HG02798 (cell line): ENCODE measurements around the gene MAP3K4.

Source experiments
- ATAC-seq: cut with Tn5 transposase; IDR thresholded peaks from one replicate; pipeline ENCODE4 v1.9.1; 2021; ENCODE audit warnings: mild to moderate bottlenecking; ENCODE audit not compliant: unreplicated experiment, poor library complexity

Gene MAP3K4

GRCh38 chr6:161137320-161137719, 145.8 kb downstream of the MAP3K4 start:
- ATAC-seq: no peak

- ATAC-seq: no peak
Observed at GRCh38 chr6:161137839-161138542, 146.4 kb downstream of the MAP3K4 start.

- ATAC-seq: no peak
Observed at GRCh38 chr6:161138543-161139303, 147.2 kb downstream of the MAP3K4 start.

DNA sequence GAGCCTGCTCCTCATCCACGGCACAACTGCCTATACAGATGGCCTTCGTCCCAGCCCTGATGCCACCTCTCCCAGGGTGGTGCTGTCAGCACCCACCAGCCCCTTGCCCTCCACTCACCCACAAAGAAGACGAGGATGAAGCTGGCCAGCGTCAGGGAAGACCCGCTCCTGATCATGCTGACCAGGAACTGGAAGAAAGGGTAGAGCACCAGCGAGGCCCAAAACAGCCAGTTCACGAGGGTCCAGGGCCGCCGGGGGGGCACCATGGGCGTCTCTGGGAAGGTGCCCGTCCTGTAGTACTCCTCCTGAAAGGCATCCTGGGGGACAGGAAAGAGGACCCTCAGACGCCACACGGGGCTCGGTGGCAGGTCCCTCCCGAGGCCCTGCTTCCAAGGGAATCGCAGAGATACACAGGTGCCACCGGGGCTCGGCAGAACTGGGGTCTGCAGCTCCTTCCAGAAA, 147.8 kb downstream of the MAP3K4 start:
- no peak for ATAC-seq

- no peak for ATAC-seq
Observed at GRCh38 chr6:161139766-161140553, 148.4 kb downstream of the MAP3K4 start.

DNA sequence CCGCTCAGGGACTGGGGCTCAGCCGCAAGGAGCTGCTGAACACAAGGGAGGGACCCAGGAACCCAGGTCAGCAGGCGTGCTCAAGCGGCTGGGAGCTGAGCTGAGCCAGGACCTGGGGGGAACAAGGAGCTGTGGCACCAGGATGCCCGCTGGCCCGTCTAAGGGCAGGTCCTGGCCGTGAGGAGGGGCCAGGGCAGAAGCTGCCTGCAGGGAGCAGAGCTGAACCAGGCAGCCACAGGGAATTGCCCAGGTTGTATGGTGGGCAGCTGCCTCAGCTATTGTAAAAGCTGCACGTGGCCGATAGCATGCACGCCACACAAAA, 148.9 kb downstream of the MAP3K4 start:
- ATAC-seq: no peak

DNA sequence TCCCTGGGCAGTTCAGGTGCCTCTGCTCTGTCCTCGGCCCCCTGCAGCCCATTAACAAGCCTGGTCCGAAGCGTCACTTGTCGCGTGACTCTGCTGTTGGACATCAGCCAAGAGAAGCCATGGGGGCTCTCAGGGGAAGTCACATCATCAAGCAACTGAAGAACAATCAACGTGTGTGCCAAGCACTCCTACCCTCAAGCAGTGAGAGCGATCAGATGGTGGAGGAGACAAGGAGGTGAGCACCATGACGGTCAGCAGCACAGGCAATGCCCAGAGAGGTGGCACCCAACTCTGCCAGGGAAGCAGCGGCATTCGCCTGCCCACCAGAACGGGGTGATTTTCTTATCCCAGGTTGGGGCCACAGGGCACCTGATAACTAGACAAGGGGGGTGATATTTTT, 149.6 kb downstream of the MAP3K4 start:
- ATAC-seq: no peak

DNA sequence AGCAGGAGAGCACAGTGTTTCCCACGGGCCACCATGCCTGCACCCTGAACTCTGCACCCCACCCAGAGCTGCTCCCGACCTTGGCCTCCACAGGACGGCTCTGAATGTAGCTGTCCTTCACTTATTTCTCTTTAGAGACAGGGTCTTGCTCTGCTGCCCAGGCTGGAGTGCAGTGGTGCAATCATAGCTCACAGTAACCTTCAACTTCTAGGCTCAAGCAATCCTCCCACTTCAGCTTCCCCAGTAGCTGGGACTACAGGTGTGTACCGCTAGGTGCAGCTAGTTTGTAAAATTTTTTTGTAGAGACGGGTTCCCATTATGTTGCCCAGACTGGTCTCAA, 151.4 kb downstream of the MAP3K4 start:
- ATAC-seq: no peak

GRCh38 chr6:161143663-161144430, 152.3 kb downstream of the MAP3K4 start:
- no peak for ATAC-seq

DNA sequence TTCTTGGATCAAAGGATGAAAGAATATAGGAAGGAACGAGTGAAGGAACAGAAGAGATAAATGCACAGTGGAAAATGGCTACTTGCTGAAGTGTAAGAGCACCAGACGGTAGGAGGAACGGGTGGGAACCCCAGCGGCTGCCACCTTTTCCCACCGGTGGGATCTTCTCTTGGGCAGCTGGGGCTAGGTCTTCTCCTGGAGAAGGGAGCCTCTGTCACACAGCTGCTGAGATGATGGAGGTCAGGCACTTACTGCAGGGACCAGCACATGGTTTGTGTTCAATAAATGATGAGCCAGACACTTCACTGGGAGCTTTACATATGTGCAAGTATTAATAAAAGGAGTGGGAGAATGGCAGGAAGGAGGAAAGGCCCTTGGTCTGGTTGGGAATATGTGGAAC, 158.6 kb downstream of the MAP3K4 start:
- ATAC-seq: no peak

- ATAC-seq: no peak
Observed at GRCh38 chr6:161150566-161150965, 159.0 kb downstream of the MAP3K4 start.

GRCh38 chr6:161151059-161151645, 159.6 kb downstream of the MAP3K4 start:
- no peak for ATAC-seq

DNA sequence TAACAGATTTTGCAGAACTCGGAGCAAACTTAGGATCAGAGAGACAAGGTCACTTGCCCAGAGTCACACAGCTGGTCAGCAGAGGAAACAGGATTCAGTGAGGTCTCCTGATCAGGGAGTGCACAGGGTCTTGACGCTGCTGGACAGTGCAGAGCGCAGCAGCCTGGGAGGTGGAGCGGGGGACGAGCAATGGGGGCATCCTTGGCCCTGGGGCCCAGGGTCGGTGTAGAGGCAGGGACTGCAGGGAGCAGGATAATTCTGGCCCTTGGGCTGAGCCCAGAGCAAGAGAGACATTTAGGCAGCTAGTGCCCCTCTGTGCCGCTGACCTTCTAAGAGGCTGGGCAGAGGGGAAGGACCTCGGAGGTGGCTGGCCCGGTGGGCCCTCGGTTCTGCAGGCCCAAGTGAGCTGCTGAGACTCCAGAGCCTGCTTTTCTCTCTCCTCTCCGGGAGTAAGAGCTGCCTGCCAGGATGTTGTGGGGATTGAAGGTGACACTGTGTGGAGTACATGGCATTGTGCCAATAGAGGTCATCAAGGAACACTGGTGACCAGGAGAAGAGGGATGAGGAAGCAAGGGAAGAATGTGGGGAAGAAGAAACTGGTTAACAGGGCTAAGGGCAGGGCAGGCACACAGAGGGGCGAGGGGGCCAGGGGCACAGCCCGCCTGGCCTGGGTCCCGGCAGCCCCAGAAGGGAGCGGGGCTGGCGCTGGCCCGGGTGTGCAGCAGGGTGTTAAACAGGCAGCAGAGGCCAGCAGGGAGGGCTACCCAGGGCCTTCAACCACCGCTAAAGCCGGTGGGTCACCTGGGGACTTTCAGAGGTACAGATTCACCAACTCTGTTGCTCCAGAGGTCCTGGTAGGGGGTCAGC, 160.3 kb downstream of the MAP3K4 start:
- ATAC-seq: no peak

DNA sequence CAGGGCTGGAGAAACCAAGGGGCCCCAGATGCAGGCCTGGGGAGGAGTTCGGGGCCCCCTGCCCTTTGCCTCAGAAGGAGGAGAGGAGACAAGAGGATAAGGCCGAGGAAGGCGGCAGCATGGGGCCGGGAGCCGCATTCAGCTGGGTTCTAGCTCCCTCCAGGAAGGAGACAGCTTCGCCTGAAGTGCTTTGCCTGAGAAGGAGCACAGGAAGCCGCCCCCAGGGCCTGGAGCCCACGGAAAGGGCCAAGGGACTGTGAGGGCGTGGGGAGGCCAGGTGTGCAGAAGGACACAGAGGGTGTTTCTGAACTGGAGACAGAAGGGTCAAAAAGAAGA, 160.9 kb downstream of the MAP3K4 start:
- ATAC-seq: no peak

GRCh38 chr6:161152907-161153662, 161.5 kb downstream of the MAP3K4 start:
- ATAC-seq: no peak

DNA sequence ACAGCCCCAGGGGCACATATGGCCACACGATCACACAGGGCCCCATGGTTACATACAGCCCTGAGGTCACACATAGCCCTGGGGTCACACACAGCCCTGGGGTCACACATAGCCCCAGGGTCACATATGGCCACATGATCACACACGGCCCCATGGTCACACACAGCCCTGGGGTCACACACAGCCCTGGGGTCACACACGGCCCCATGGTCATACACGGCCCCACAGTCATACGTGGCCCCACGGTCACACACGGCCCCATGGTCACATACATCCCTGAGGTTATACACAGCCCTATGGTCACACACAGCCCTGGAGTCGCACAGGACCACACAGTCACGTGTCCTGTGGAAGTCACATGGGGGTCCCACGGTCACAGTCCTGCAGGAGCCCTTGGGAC, 162.2 kb downstream of the MAP3K4 start:
- ATAC-seq: no peak

DNA sequence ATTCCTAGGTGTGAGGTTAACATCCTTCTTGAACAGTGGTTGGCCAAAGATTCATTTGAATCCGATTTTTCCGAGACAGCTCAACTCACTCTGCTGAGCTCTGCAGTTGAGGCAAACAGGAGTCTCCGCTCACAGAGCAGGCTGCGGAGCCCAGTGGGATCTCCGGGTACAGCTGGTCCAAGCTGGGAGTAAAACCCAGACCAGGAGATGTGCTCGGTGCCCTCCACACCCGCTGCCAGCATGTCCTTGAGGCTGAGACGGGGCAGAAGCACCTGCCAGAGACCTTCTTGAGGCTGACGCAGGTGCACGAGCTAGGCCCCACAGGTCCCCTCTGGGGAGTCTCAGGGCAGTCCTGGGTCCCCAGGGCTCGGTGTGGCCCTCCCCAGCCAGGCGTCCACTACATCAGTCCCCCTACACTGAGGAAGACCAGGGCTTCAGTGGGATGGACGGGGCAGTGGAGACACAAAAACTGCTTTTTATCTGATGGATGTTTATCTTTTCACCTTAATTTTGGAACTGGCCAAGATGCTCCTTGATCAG, 163.3 kb downstream of the MAP3K4 start:
- no peak for ATAC-seq

DNA sequence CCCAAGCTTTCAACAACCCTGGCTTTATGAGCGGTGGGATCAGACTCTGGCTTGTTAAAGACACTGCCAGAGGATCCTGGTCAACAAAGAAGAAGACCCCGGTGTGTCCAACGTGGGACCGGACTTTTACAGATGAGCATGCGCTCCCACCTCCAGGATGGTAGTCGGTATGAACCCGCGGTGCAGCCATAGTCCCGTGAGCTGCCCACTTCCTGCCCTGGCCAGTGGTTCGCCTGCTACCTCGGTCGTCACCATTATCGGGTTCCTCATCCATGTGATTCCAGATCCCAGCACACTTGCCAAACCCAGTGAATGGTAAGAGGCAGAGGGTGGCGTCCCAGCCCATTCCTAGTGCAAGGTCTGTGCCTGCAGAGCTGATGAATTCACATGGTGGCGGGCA, 169.6 kb downstream of the MAP3K4 start:
- no peak for ATAC-seq
